GM12873 (cell line): ENCODE measurements around the gene EPN2.

Experiments
- CTCF ChIP-seq: IDR thresholded peaks from 2 replicates; pipeline ENCODE4 v1.5.1; 2012; ENCODE audit warnings: low read depth, mild to moderate bottlenecking, moderate library complexity, low read length, control low read depth; ENCODE audit not compliant: insufficient read depth; ENCODE audit errors: missing control alignments

Gene EPN2

DNA sequence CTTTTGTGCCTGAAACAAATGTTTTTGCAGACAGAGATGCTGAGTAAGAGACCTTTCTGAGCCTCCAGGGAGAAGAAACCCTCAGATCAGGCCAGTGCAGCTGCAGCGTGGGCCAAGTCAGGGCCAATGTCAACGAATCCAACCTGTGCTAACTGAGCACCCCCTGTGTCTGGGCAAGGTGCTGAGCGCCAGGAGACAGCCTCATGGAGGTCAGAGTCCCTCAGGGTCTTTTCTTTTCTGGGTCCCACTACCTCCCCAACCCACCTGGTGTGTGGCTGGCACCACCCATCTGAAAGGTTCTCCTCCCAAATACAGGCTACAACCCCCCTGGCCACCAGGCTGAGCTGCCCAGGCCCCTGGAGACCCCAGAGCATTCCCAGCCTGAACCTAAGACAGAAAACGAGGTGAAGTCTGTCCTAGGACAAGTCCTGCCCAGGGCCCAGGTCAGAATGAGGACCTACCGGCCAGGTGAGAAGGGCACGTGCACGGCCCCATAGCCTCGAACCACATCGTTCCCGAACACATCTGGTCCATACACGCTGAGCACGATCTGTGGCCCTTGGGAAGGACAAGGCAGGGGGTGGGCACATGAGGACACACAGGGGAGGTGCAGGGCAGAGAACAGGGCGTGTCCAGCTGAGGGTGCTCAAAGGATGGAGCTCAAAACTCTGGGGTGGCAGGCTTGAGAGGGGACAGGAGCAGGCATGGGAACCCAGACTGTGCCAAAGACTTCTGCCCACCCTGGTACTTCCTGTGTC is 110.3 kb downstream of the EPN2 start:
- no peak for TF ChIP-seq CTCF

GRCh38 chr17:19348081-19348650 is 111.0 kb downstream of the EPN2 start:
- TF ChIP-seq CTCF, result no peak

DNA sequence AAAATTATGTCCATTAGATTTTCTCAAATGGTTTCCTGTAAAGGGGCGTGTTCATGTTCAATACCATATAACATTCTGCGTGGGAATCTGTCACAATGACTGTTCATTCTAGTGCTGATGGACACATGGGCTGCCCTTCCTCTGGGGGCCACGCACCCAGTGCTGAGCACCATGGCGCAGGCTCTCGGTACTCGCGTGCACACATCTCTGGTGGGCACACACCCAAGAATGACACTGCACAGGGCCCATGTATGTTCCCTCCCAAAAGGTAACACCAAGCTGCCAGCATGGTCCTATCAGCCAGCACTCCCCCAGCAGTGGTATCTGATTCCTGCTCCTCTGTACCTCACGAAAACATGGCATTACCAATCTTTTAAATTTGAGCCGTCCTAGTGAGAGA is 111.6 kb downstream of the EPN2 start:
- no peak for TF ChIP-seq CTCF

DNA sequence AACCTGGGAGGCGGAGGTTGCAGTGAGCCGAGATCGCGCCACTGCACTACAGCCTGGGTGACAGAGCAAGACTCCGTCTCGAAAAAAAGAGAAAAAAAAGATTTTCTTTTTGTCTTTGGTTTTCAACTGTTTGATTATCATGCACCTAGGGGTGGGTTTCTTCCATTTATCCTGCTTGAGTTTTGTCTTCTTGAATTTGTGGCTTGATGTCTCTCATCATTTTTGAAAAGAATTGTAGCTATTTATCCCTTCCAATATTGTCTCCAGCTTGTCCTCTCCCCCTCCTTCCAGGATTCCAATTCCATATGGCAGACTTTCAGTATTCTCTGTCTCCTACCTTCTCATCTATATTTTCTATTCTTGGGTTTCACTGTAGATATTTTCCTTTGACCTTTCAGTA is 117.6 kb downstream of the EPN2 start:
- TF ChIP-seq CTCF, result no peak

- no peak for TF ChIP-seq CTCF
Measured at GRCh38 chr17:19357351-19357750, 120.2 kb downstream of the EPN2 start.

GRCh38 chr17:19357761-19358160 is 120.6 kb downstream of the EPN2 start:
- TF ChIP-seq CTCF, result no peak

GRCh38 chr17:19359151-19359550 is 122.0 kb downstream of the EPN2 start:
- no peak for TF ChIP-seq CTCF
